Activated CD4-positive, alpha-beta T cell treated with anti-CD3 and anti-CD28 coated beads, Interleukin-2, amount 10 ng/mL, durations not matched to agents 7 days and 5 days (primary cell): ENCODE data around the gene SPG11. TPM values are rescaled to one million over a fixed set of nuclear protein-coding genes. Genes with fewer than 3 reads are reported as not detected.

Source experiments
- CTCF ChIA-PET: fragments of 350-600 bp; sonication (Branson Sonifier 250); formaldehyde crosslinking; loops from one replicate; lab custom pipeline; 2021; ENCODE audit warnings: antibody characterized with exemption; lab: Charles Lee
- POLR2A ChIA-PET: fragments of 350-600 bp; sonication (Branson Sonifier 250); formaldehyde crosslinking; loops from one replicate; lab custom pipeline; 2021; ENCODE audit warnings: antibody characterized with exemption; lab: Charles Lee
- DNase-seq: peaks from one replicate; pipeline ENCODE4 v3.0.0-alpha.2; 2020
- H3K27ac Mint-ChIP-seq: one replicate; pipeline ENCODE4 v1.8.0; 2021; ENCODE audit warnings: mild to moderate bottlenecking, moderate library complexity, mixed read lengths
- H3K27me3 Mint-ChIP-seq: one replicate; pipeline ENCODE4 v1.8.0; 2021; ENCODE audit warnings: mixed read lengths
- H3K36me3 Mint-ChIP-seq: one replicate; pipeline ENCODE4 v1.8.0; 2021; ENCODE audit warnings: low read depth, mixed read lengths
- H3K4me1 Mint-ChIP-seq: one replicate; pipeline ENCODE4 v1.8.0; 2021; ENCODE audit warnings: mixed read lengths
- H3K4me3 Mint-ChIP-seq: one replicate; pipeline ENCODE4 v1.8.0; 2021; ENCODE audit warnings: mild to moderate bottlenecking, moderate library complexity, mixed read lengths
- H3K9me3 Mint-ChIP-seq: one replicate; pipeline ENCODE4 v1.8.0; 2021; ENCODE audit warnings: mixed read lengths
- total RNA-seq, 2 experiments: library from RNA; stranded (reverse); gene quantifications; one replicate each; pipeline ENCODE4 v1.2.3, GENCODE V29; 2021

Gene SPG11
- total RNA-seq, 2 experiments from 2014 or later: 69.2 to 77.6 TPM

DNA sequence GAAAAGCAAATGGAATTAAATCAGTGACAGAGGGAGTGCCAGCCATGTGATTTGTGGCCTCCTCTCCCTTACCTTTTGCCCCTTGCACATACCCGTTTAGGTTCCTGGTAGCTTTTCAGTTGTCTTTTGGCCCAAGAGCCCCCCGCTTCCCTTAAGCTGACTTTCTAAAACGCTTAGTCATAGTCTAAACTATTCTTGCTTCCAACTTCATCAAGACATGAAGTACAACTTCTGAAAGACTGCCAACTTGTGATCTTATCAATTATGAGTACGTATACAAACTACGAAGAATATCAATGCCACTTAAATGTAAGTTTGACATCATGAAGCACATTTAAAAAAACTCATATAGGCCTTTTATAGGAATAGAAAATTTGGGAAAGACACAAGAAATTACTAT, 64.6 kb downstream of the SPG11 start:
- CTCF ChIA-PET: interaction anchor here (0.9 to 2.9 kb wide), 4 partner anchors 9 to 139 kb away, joined by 3 to 8 read pairs (median 5); partner anchors contain the start of gene SPG11
- no peak for DNase-seq
- Mint-ChIP-seq H3K36me3 (peaks cover 53% of the 10 kb centered on the region), H3K4me1 (peaks cover 35% of the 10 kb centered on the region), H3K27ac (peak overlapping the region; percentile 1), H3K4me3 (no peak overlapping the region), H3K27me3 (no peaks in the 10 kb centered on the region), H3K9me3 (no peaks in the 10 kb centered on the region)
- POLR2A ChIA-PET: no interaction called here

GRCh38 chr15:44598066-44598465, 65.4 kb downstream of the SPG11 start:
- H3K4me1 Mint-ChIP-seq: peaks cover 40% of the 10 kb centered on the region
- H3K36me3 Mint-ChIP-seq: peaks cover 51% of the 10 kb centered on the region
- DNase-seq: no peak
- no peak overlapping the region for H3K4me3 Mint-ChIP-seq
- ChIA-PET CTCF (interaction anchor here (0.6 to 2.9 kb wide), 4 partner anchors 20 to 140 kb away, joined by 3 to 8 read pairs (median 5); partner anchors contain the start of gene SPG11), POLR2A (no interaction called here)
- no peaks in the 10 kb centered on the region for H3K9me3 Mint-ChIP-seq
- H3K27me3 Mint-ChIP-seq: no peaks in the 10 kb centered on the region
- H3K27ac Mint-ChIP-seq: peak overlapping the region; percentile 80

DNA sequence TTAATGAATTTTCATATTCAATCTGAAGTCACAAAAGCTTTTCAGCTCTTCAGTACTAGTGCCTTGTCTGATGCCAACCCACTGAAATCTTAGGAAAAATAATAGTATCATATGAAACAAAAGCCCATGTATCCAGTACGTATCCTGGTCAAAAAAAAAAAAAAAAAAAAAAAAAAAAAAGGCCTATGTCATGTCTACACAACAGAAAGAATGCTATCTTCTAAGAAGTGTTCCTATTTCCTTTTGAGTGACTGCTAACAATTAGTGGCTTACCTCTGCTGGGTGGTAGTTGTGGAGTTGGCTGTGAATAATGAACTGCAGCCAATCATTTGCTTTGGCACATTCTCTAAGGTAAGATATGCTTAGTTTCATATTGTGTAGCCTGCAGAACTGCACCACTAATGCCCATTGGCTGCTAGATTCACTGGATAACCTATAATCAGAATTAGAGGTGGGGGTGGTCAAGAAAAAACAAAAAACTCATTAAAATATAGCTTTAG, 66.9 kb downstream of the SPG11 start:
- Mint-ChIP-seq H3K4me1 (peaks cover 41% of the 10 kb centered on the region), H3K4me3 (no peak overlapping the region), H3K9me3 (no peaks in the 10 kb centered on the region), H3K36me3 (peaks cover 42% of the 10 kb centered on the region), H3K27me3 (no peaks in the 10 kb centered on the region), H3K27ac (no peak overlapping the region)
- DNase-seq: no peak
- POLR2A ChIA-PET: interaction anchor here (1.2 kb wide), 1 partner anchor 116 kb away, joined by 4 read pairs; no protein-coding TSS in a partner anchor
- CTCF ChIA-PET: interaction anchor here (1.0 to 2.9 kb wide), 4 partner anchors 18 to 142 kb away, joined by 3 to 8 read pairs (median 4); partner anchors contain the start of gene SPG11

GRCh38 chr15:44595656-44596510, 67.6 kb downstream of the SPG11 start:
- CTCF ChIA-PET: interaction anchor here (0.5 to 2.9 kb wide), 6 partner anchors 12 to 931 kb away, joined by 3 to 8 read pairs (median 4); partner anchors contain the start of gene SPG11
- no peaks in the 10 kb centered on the region for H3K27me3 Mint-ChIP-seq
- H3K4me3 Mint-ChIP-seq: no peak overlapping the region

DNA sequence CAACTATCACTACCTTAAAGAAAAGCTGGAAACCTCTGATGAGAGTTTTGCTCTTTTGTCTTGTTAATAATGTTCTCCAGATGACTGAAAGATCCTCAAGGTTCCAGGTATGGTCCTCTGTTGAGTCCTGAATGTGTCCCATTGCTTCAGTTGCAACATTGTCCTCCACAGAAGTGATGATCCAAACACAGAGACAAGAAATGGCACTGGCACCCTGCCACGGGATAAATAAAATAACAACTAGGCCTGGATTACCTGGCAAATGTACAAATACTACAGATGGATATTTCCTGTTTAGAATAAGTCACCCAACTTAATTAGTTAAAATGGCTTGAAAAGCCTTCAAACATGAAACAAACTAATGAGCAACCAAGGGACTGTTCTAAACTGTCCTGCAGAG, 68.2 kb downstream of the SPG11 start:
- no peak for DNase-seq
- no peaks in the 10 kb centered on the region for H3K9me3 Mint-ChIP-seq
- no peak overlapping the region for H3K27ac Mint-ChIP-seq
- H3K4me1 Mint-ChIP-seq: peaks cover 41% of the 10 kb centered on the region
- ChIA-PET CTCF (interaction anchor here (0.6 to 0.9 kb wide), 3 partner anchors 11 to 352 kb away, joined by 3 to 4 read pairs (median 3); no protein-coding TSS in a partner anchor), POLR2A (interaction anchor here (1.2 kb wide), 1 partner anchor 134 kb away, joined by 3 read pairs; no protein-coding TSS in a partner anchor)
- H3K27me3 Mint-ChIP-seq: no peaks in the 10 kb centered on the region
- peaks cover 45% of the 10 kb centered on the region for H3K36me3 Mint-ChIP-seq
- no peak overlapping the region for H3K4me3 Mint-ChIP-seq

More at GRCh38 chr15:44595656-44596510, 67.6 kb downstream of the SPG11 start:
- Mint-ChIP-seq H3K4me1 (peaks cover 41% of the 10 kb centered on the region), H3K9me3 (no peaks in the 10 kb centered on the region), H3K27ac (peak overlapping the region; percentile 77), H3K36me3 (peaks cover 40% of the 10 kb centered on the region)
- DNase-seq: no peak
- POLR2A ChIA-PET: interaction anchor here (1.2 kb wide), 1 partner anchor 117 kb away, joined by 4 read pairs; no protein-coding TSS in a partner anchor

DNA sequence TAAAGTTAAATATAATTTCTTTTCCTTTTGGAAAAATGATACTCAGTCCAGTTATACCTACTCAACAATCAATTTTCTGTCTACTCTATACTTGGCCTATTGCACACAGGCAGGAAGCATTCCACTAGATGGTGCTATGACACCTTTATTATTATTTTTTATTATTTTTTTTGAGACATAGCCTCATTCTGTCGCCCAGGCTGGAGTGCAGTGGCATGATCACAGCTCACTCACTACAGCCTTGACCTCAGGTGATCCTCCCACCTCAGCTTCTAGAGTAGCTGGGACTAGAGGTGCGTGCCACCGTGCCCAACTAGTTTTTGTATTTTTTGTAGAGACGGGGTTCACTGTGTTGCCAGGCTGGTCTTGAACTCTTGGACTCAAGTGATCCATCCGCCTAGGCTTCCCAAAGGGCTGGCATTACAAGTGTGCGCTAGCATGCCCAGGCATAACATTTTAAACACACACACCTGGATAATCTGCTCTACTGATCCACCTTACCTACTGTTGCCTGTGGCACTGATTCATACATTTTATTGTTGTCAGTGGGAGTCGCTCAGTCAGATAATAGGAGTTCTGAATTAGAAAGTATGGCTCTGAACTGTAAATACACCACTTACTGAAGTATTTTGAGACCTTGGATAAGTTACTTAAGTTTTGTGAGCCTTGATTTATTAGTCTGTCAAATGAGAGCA, 70.3 kb downstream of the SPG11 start:
- POLR2A ChIA-PET: no interaction called here
- H3K27ac Mint-ChIP-seq: peak overlapping the region; percentile 72
- H3K4me3 Mint-ChIP-seq: no peak overlapping the region

GRCh38 chr15:44591326-44591725, 72.1 kb downstream of the SPG11 start:
- DNase-seq: no peak
- Mint-ChIP-seq H3K27ac (no peak overlapping the region), H3K4me1 (peaks cover 16% of the 10 kb centered on the region), H3K27me3 (no peaks in the 10 kb centered on the region), H3K4me3 (no peak overlapping the region), H3K36me3 (peaks cover 39% of the 10 kb centered on the region), H3K9me3 (no peaks in the 10 kb centered on the region)
- ChIA-PET CTCF (interaction anchor here (2.6 to 2.8 kb wide), 2 partner anchors 12 to 147 kb away, joined by 9 to 14 read pairs; no protein-coding TSS in a partner anchor), POLR2A (no interaction called here)

More for the DNA sequence above, 70.3 kb downstream of the SPG11 start:
- Mint-ChIP-seq H3K36me3 (peaks cover 44% of the 10 kb centered on the region), H3K27me3 (no peaks in the 10 kb centered on the region), H3K9me3 (no peaks in the 10 kb centered on the region), H3K4me1 (peaks cover 32% of the 10 kb centered on the region)
- CTCF ChIA-PET: interaction anchor here (0.7 to 2.8 kb wide), 9 partner anchors 8 to 196 kb away, joined by 3 to 14 read pairs (median 5); partner anchors contain the start of gene TRIM69
- peak; percentile 42 for DNase-seq

GRCh38 chr15:44588541-44588940, 74.9 kb downstream of the SPG11 start:
- Mint-ChIP-seq H3K4me1 (peaks cover 9% of the 10 kb centered on the region), H3K4me3 (no peak overlapping the region), H3K9me3 (no peaks in the 10 kb centered on the region), H3K36me3 (peaks cover 32% of the 10 kb centered on the region), H3K27ac (no peak overlapping the region), H3K27me3 (no peaks in the 10 kb centered on the region)
- ChIA-PET POLR2A (no interaction called here), CTCF (interaction anchor here (0.6 to 2.2 kb wide), 7 partner anchors 9 to 360 kb away, joined by 3 to 7 read pairs (median 5); partner anchors contain the start of gene SPG11)
- no peak for DNase-seq

- Mint-ChIP-seq H3K27me3 (no peaks in the 10 kb centered on the region), H3K4me1 (peaks cover 10% of the 10 kb centered on the region), H3K4me3 (no peak overlapping the region), H3K27ac (no peak overlapping the region), H3K9me3 (no peaks in the 10 kb centered on the region), H3K36me3 (peaks cover 37% of the 10 kb centered on the region)
- no peak for DNase-seq
- POLR2A ChIA-PET: no interaction called here
- CTCF ChIA-PET: interaction anchor here (0.6 to 2.4 kb wide), 6 partner anchors 8 to 546 kb away, joined by 3 to 8 read pairs (median 4); partner anchors contain the start of gene TRIM69
These were observed 77.8 kb downstream of the SPG11 start for GRCh38 chr15:44585633-44586032.

- POLR2A ChIA-PET: no interaction called here
- CTCF ChIA-PET: interaction anchor here (0.6 to 2.1 kb wide), 11 partner anchors 8 to 207 kb away, joined by 3 to 9 read pairs (median 4); partner anchors contain the start of genes B2M, PATL2 and TRIM69
- Mint-ChIP-seq H3K9me3 (no peaks in the 10 kb centered on the region), H3K27me3 (no peaks in the 10 kb centered on the region), H3K4me3 (no peak overlapping the region), H3K27ac (peak overlapping the region; percentile 19), H3K36me3 (peaks cover 32% of the 10 kb centered on the region), H3K4me1 (peaks cover 10% of the 10 kb centered on the region)
- peak; percentile 66 for DNase-seq
These were observed 79.2 kb downstream of the SPG11 start for GRCh38 chr15:44584162-44584749.

GRCh38 chr15:44580105-44580504, 83.4 kb downstream of the SPG11 start:
- no peak overlapping the region for H3K4me3 Mint-ChIP-seq
- CTCF ChIA-PET: interaction anchor here (0.8 to 2.9 kb wide), 4 partner anchors 12 to 158 kb away, joined by 3 to 12 read pairs (median 9); partner anchors contain the start of genes SPG11 and TRIM69
- no peak overlapping the region for H3K27ac Mint-ChIP-seq
- no peaks in the 10 kb centered on the region for H3K9me3 Mint-ChIP-seq
- DNase-seq: no peak
- POLR2A ChIA-PET: no interaction called here
- no peaks in the 10 kb centered on the region for H3K27me3 Mint-ChIP-seq
- H3K36me3 Mint-ChIP-seq: peaks cover 26% of the 10 kb centered on the region
- peaks cover 19% of the 10 kb centered on the region for H3K4me1 Mint-ChIP-seq
